HEK293 (cell line): Measurements from ENCODE around the gene METTL21A.

Experiments used
- GLI4 ChIP-seq: fragments of 450-650 bp; formaldehyde crosslinking; IDR thresholded peaks from 2 replicates; pipeline ENCODE4 v1.5.1; 2016; ENCODE audit warnings: missing biosample characterization, missing genetic modification characterization
- SALL2 ChIP-seq: fragments of 450-650 bp; formaldehyde crosslinking; IDR thresholded peaks from 2 replicates; pipeline ENCODE4 v1.5.0; 2017; ENCODE audit warnings: missing biosample characterization, mild to moderate bottlenecking, missing genetic modification characterization, borderline replicate concordance
- ZNF132 ChIP-seq: fragments of 450-650 bp; formaldehyde crosslinking; IDR thresholded peaks from 2 replicates; pipeline ENCODE4 v1.5.1; 2017; ENCODE audit warnings: missing biosample characterization, missing genetic modification characterization, borderline replicate concordance
- ZNF530 ChIP-seq: fragments of 450-650 bp; formaldehyde crosslinking; IDR thresholded peaks from 2 replicates; pipeline ENCODE4 v1.5.1; 2016; ENCODE audit warnings: low read depth, missing biosample characterization, missing genetic modification characterization
- ZSCAN16 ChIP-seq: fragments of 450-650 bp; formaldehyde crosslinking; IDR thresholded peaks from 2 replicates; pipeline ENCODE4 v1.5.1; 2016; ENCODE audit warnings: missing biosample characterization, missing genetic modification characterization
- TF ChIP-seq, protein P1 (sequence below): fragments of 450-650 bp; formaldehyde crosslinking; IDR thresholded peaks from 2 replicates; pipeline ENCODE4 v1.5.1; 2016; ENCODE audit warnings: missing biosample characterization, missing genetic modification characterization

- TF ChIP-seq GLI4 (tag by site-specific recombination): no peak
- TF ChIP-seq ZNF530: no peak
- TF ChIP-seq, protein P1, sequence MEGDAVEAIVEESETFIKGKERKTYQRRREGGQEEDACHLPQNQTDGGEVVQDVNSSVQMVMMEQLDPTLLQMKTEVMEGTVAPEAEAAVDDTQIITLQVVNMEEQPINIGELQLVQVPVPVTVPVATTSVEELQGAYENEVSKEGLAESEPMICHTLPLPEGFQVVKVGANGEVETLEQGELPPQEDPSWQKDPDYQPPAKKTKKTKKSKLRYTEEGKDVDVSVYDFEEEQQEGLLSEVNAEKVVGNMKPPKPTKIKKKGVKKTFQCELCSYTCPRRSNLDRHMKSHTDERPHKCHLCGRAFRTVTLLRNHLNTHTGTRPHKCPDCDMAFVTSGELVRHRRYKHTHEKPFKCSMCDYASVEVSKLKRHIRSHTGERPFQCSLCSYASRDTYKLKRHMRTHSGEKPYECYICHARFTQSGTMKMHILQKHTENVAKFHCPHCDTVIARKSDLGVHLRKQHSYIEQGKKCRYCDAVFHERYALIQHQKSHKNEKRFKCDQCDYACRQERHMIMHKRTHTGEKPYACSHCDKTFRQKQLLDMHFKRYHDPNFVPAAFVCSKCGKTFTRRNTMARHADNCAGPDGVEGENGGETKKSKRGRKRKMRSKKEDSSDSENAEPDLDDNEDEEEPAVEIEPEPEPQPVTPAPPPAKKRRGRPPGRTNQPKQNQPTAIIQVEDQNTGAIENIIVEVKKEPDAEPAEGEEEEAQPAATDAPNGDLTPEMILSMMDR (tag by site-specific recombination): no peak
- no peak for TF ChIP-seq ZNF132
- TF ChIP-seq SALL2: no peak
- TF ChIP-seq ZSCAN16 (tag by site-specific recombination): no peak
Measured at GRCh38 chr2:207655000-207655399, 29.8 kb upstream of the METTL21A start.
